NCI-H82 treated with DMSO at 0.1 percent for 48 hours (cell line): ENCODE measurements around the gene ANO2.
A peak's percentile ranks its signal among the peaks of the same experiment; 100 is the strongest.

Experiments used
- DNase-seq: peaks from one replicate; lab custom pipeline; 2025; ENCODE audit not compliant: unreplicated experiment; lab: John Stamatoyannopoulos, UW

ANO2 gene

DNA sequence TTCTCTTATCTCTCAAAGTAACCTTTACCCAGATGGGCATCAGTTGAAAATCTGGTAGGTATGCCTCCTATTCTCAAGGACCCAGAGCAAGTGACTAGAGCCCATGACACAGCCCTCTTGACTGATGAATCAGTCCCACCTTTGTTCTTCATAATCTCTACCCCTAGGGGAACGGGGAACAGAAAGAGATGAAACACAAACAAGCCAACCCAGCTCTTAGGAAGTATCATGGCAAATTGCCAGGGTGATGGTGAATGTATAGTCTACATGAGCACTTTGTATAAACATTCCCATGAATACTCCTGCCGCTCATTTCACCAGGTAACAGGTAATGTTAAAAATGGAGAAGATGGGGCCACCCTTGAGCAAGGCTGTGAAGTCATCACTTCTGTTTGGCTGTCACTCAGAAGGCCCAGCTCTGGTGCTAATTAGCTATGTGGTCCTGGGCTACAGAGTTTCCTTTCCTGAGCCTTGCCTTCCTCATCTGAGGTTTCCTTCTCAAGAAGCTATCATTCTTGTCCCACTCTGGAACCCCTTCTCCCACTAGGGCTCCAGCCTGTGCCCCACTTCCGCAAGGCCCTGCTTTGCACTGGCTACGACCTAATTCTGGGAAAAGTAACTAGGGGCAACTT lies 161.7 kb downstream of the ANO2 start:
- DNase-seq = no peak

GRCh38 chr12:5780536-5780935 lies 164.5 kb downstream of the ANO2 start:
- DNase-seq = no peak

GRCh38 chr12:5779401-5779800 lies 165.7 kb downstream of the ANO2 start:
- DNase-seq = no peak

DNA sequence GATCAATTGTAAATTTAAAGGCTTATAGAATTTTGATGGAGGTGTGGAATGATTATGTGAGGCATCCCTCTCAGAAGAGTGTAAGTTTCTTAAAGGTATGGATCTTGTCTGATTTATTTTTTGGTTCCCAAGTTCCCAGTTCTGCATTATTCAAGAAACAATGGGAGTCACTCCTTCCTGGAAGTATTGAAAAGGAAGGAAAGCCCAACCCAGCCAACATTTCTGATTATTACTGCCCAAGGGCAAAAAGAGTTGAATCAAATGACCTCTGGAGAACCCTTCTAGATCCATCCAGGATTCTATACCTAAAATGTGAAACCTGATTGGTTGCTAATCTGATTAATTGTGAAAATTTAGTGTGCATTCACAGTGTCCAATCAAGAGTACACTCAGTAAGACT lies 166.2 kb downstream of the ANO2 start:
- DNase-seq = no peak

DNA sequence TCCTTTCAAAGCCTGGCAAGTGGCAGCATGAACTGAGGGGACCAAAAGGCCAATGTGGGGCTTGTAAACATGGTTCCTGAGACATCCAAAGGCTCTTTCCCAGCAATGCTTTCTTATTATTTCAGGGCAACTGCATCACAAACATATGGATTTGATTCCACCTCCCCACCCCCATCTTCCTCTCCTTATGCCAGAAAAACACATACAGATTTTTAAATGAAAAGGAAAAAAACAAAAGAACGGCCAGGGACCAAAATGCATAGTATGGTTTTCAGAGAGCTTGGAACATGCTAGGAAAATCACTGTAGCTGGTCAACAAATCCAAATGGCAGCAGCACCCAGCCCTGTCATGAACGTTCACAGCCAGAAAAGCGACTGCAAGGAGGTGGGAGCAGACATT lies 167.6 kb downstream of the ANO2 start:
- DNase-seq = no peak

- no peak for DNase-seq
These were observed 169.0 kb downstream of the ANO2 start for GRCh38 chr12:5776091-5776490.

DNA sequence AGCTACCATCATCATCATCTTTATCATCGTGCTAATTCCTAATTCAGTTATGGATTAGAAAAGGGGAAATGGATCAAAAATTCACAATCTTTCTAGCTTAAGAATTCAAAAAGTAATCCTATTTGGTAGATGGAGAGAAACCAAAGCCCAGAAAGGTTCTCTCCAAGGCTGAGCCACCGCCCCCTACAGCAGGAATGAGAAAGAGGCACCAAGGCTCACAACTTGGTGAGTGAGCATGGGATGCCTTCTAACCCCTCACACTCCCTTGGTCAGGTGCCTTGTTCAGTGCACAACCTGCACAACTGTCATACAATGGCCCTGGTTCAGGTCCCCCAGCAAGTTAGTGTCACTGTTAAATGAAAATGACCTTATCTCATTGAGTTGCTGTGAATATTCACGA lies 171.5 kb downstream of the ANO2 start:
- no peak for DNase-seq

DNA sequence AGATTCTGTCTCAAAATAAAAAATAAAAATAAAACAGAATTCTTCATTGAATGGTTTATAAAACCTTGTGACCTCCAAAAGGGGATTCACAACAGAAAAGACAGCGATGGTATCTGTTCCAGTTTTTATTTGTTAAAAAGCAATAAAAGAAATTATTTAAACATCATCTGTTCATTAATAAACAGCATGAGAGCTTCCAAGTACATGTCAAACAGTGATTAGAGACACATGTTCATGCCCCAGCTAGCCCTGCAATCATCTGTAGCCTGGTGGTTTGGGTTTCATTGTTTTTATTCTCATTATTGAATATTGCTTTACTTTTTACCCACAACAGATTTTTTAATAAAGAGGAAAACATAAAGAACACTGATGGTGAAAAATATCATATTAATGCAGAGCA lies 173.3 kb downstream of the ANO2 start:
- no peak for DNase-seq

GRCh38 chr12:5770727-5771126 lies 174.3 kb downstream of the ANO2 start:
- no peak for DNase-seq

DNA sequence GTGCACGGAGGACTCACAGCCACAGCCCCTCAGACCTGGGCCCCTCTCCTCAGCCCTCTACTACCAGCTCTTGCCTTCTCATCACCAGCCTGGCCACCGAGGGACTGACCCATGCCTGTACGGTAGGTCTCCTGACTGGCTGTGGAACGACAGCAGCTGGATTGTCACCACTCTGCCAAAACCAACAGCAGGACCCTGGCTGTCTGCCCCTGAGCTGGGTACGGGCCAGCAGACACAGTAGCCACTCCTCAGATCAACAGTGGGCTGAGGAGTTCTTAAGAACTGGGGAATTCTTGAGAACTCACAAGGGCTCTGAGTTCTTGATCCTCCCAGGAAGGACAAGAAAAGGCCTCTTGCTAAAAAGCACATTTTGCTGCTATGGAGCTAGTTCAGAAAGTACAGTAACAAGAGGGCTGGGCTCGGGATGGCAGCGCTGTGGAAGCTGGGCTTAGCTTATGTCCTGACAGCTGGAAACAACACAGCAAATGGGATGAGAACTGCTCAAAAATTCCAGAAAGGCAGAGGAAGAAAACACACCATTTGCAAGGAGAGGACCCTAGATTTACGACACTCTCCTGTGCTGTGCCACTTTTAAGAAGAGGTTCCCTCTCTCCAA lies 176.4 kb downstream of the ANO2 start:
- no peak for DNase-seq

DNA sequence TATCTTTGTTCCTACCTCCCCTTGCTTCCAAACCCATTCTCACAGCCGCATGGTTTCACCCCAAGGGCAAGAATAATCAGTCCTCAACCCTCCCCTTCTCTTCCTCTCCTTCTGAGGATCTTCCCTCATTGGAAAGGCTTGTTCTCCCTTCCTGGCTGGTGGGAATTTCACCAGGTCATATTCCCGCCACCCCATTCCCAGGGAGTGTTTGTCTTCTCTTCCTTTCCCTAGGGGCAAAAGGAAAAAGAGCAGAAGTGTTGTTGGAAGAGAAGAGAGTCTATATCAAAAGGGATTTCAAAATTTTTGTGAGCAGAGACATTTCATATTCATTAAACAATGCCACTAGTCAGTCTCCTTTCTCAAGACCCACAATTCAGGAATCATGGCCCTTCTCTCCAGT lies 176.9 kb downstream of the ANO2 start:
- DNase-seq = no peak

DNA sequence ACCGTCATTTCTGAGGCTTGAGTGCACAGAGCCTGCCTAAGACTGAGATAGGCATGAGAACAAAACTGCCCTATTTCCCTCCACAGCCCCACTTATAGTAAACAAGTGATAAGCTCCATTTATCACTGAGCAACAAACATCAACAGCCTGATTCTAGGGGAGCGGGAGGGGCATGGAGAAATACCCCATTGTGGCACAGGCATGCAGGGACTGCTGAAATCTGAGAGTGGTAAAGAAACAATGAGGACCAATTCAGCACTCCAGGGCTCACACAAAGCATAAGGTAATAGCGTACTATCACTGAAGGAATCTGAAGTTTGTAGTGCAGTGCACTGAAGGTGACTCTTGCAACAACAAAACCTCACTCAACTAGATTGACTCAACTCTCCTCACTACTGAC lies 186.7 kb downstream of the ANO2 start:
- no peak for DNase-seq

- no peak for DNase-seq
These were observed 188.7 kb downstream of the ANO2 start for GRCh38 chr12:5756338-5756842.

DNA sequence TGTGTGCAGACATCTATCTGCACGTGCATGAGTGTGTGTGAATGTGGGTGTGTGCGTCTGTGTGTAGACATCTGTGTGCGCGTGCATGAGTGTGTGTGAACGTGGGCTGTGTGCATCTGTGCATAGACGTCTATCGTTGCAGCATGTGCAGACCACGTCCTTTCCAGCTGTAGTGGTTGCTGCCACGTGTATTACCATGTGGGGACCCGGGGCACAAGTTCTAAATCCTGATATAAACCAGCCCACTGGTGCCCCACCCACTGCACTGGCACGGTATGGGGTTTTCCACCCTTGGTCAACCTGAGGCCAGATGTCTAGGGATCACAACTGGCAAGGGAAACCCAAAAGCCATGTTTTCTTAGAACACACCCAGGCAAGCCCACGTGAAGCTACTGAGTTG lies 197.0 kb downstream of the ANO2 start:
- no peak for DNase-seq

- no peak for DNase-seq
These were observed 198.1 kb downstream of the ANO2 start for GRCh38 chr12:5746917-5747316.

- DNase-seq = no peak
These were observed 198.8 kb downstream of the ANO2 start for GRCh38 chr12:5746036-5746908.

DNA sequence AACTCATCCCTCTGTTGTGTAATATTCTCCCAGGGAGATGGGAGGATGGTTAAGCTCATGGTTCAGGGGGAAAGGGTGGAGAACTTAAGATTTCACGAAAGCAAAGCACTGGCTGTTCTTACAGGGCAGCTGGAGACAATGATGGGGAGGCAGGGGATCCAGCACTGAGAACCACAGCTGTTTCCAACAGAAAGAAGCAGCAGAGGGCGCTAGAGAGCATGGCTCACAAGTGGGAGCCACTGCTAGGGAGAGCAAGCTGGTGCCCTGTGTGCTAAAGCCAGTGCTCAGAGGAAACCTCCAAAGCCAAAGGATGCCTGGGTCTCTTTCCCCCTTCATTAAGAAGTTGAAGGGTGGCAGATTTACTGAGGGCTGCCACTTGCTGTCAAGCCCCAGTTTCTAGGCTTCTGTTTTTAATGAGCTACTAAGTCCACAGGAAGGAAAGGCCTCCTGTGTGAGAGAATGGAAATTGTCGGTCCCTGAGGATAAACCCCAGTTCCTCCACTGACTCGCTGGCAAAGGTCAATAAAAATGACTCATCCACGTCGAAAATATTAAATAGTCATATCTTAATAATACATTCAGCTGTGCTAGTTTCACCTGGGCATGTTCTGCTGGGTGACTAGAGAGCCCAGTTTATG lies 199.7 kb downstream of the ANO2 start:
- peak; percentile 45 for DNase-seq

DNA sequence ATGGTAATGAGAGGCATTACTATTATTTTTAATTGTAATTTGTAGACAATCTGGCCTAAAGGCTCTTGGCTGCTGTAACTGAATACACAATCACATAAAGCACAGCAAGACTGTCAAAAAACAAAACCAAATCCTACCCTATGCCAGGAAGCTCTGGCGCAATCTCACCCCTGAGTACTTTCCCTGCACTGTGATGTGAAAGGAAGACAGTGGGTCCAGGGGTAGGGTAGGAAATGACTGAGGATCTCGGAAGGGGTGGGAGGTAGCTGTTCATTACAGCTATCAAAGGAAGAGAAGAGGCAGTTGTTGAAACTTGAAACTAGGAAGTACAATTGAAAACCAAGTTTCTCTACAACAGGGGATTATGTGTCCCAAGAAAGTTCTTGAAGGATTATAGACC lies 202.8 kb downstream of the ANO2 start:
- DNase-seq = no peak

- no peak for DNase-seq
These were observed 205.1 kb downstream of the ANO2 start for GRCh38 chr12:5739917-5740316.

DNA sequence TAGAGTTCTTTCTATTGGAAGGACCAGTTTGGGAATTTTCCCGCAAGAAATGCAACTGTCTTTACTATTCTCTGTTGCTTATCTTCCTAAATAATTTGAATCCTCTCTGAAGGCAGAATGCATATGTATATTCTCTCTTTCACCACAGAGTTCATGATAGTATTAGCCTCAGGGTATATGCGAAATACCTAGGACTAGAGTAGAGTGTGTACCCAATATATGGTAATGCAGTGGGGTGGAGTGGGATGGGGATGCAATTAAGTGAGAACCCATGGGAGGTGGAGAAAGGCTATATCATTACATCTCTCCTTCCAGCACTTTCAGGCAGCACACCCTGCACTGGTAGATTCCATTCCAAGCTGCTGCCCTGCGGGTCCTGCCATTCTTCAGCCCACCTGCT lies 207.3 kb downstream of the ANO2 start:
- no peak for DNase-seq

DNA sequence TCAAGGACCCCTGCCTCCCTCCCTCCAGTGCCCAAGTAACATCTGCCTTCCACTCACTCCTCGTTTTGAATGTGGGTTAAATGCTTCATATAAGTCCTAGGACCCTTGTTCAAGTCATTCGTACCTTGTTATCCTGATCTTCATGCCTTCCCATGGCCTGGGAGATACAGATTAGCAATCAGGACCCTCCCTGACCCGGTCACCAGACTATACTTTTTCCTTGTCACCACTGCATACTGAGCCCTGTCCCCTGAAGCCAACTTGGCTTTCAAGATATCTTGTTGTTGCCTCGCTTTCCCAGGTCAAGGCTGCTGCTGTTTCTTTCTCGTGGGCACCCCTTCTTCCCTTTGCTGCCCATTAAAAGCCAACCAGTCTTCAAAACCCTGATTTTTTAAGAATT lies 208.5 kb downstream of the ANO2 start:
- DNase-seq = no peak

- DNase-seq = no peak
These were observed 209.0 kb downstream of the ANO2 start for GRCh38 chr12:5736016-5736415.
